Pancreas (tissue), 10 donors: ENCODE results near the gene SELENOS. TPM values are rescaled to one million over a fixed set of nuclear protein-coding genes. Genes with fewer than 3 reads are reported as not detected.
A peak's percentile ranks its signal among the peaks of the same experiment; 100 is the strongest.

Experiments
- ATAC-seq, 4 donors: fragments of 200-7000 bp; cut with Tn5 transposase; one replicate each; pipeline versions ENCODE4 v1.8.0 to v1.9.1; 2020; ENCODE audit warnings: mild to moderate bottlenecking in 4 of 4, moderate library complexity in 4 of 4
- DNase-seq, 6 donors: peaks; one replicate each; pipeline ENCODE4 v3.0.0-alpha.2; 2020
- FAIRE-seq: peaks from 2 replicates; lab custom pipeline; 2012; peaks lifted over from hg19 to GRCh38; lab: Jason Lieb, UNC
- H3K27ac ChIP-seq, 4 donors: fragments of 200-600 bp; sonication (generic); 1 replicate in 3 of 4; 2 replicates in 1 of 4; pipeline versions ENCODE4 v1.5.0 to v1.8.0; 2020
- H3K27me3 ChIP-seq, 4 donors: fragments of 200-600 bp; one replicate each; pipeline ENCODE4 v1.8.0; 2021
- H3K36me3 ChIP-seq, 3 donors: fragments of 200-600 bp; sonication (generic) in 1 of 3; one replicate each; pipeline versions ENCODE4 v1.5.0 to v1.8.0; 2020 to 2021
- H3K4me1 ChIP-seq, 3 donors: fragments of 200-600 bp; one replicate each; pipeline ENCODE4 v1.8.0; 2021
- H3K4me3 ChIP-seq, 4 donors: fragments of 200-600 bp; sonication (generic) in 2 of 4; one replicate each; pipeline versions ENCODE4 v1.5.0 to v1.8.0; 2020 to 2021
- H3K9me3 ChIP-seq, 4 donors: fragments of 200-600 bp; one replicate each; pipeline ENCODE4 v1.8.0; 2021
- CTCF ChIP-seq, 4 donors: fragments of 200-600 bp; sonication (generic) in 3 of 4; IDR thresholded peaks; one replicate each; pipeline versions ENCODE4 v1.5.0 to v1.8.0; 2021; ENCODE audit warnings: antibody characterized with exemption in 4 of 4
- WGBS, 2 donors: extraction: QIAGEN DNeasy Blood & Tissue Kit; methylation state at CpG; one replicate each; pipeline ENCODE4 v1.1.7; 2013; 5-methylcytosine and 5-hydroxymethylcytosine counted together
- intact Hi-C, 3 donors: fragments of 100-400 bp; cut with DNase I; formaldehyde crosslinking; loops; one replicate each; pipeline versions ENCODE4 v1.11.1 to v1.14.2; 2022
- polyA plus RNA-seq, 2 donors: library from polyadenylated mRNA; stranded (reverse); fragments of 200-250 nt; gene quantifications; one replicate each; pipeline ENCODE4 v1.2.3, GENCODE V29; 2013
- total RNA-seq, 6 donors: library from RNA; stranded (reverse); fragmentation: NEBNext Ultra II Directional in 4 of 6; extraction: Animal tissue kit (Norgen Biotek cat#: 25700) in 4 of 6; gene quantifications; one replicate each; pipeline versions ENCODE4 v1.2.1 to v1.2.4, GENCODE V29; 2021 to 2023
- donor health status: healthy with polysubstance abuse.
- donor health status: DM: no; HTN: no; CAD: no; lungs with moderate emphysema.
- donor health status: DM: no; HTN: no; CAD: no.
- donor health status: control.
- donor health status: control.
- donor health status: Bipolar disorder and iron deficiency.
- donor health status: DM: yes; HTN: yes; CAD: no.
- donor health status: DM: no; HTN: no; CAD: no.
- donor health status: DM: no; HTN: no; CAD: no.
- donor health status: DM: yes; HTN: yes; CAD: no.

The SELENOS gene
- total and polyA plus RNA-seq, 8 donors = 26.6 to 72.7 (median 38.2) TPM

- DNase-seq = no peak
These were observed 12.2 kb downstream of the SELENOS start for GRCh38 chr15:101264911-101265641.

DNA sequence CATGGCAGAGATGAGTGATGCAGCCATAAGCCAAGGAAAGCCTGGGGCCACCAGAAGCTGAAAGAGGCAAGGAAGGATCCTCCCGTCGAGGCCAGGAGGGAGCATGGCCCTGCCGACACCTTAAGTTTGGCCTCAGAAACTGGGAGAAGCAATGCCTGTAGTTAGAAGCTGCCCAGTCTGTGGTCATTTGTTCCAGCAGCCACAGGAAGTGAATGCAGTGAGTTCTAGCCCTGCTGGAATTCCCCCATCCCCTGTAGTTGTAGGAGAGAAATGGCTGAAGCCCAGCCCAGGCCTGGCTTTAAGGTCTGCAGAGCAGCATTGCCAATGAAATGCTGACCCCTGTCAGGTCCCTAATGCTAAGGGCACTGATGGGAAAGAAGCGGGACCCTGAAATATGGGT lies 13.3 kb downstream of the SELENOS start:
- FAIRE-seq = no peak
- intact Hi-C loops = loop anchor here (5.0 to 10.0 kb wide), 3 partner anchors 172 to 179 kb away; no protein-coding TSS in a partner anchor
- Histone ChIP-seq H3K27ac (no peak overlapping the region), H3K36me3 (no peaks in the 10 kb centered on the region), H3K4me3 (no peak overlapping the region), H3K9me3 (no peaks in the 10 kb centered on the region), H3K27me3 (no peaks in the 10 kb centered on the region), H3K4me1 (peaks cover 0 to 9% (median 4%) of the 10 kb centered on the region in 3 donors)
- no peak for TF ChIP-seq CTCF (IDR thresholded peaks at IDR 0.05)
- no peak for ATAC-seq
- DNase-seq = no peak
- 89 to 92% methylated on average over 4 of the region's 4 CpGs for WGBS, 2 donors

More at GRCh38 chr15:101264911-101265641, 12.2 kb downstream of the SELENOS start:
- H3K4me1 ChIP-seq = peaks cover 0 to 9% (median 4%) of the 10 kb centered on the region in 3 donors
- WGBS, 2 donors = 77 to 82% methylated on average over 17 of the region's 17 CpGs
- intact Hi-C loops = loop anchor here (5.0 to 10.0 kb wide), 4 partner anchors 173 to 253 kb away; no protein-coding TSS in a partner anchor
- H3K36me3 ChIP-seq = peaks cover 0 to under 1% (median 0%) of the 10 kb centered on the region in 3 donors
- H3K27ac ChIP-seq = no peak overlapping the region
- ATAC-seq = no peak
- no peak for FAIRE-seq
- TF ChIP-seq CTCF (IDR thresholded peaks at IDR 0.05) = no peak
- no peaks in the 10 kb centered on the region for H3K9me3 ChIP-seq
- no peak overlapping the region for H3K4me3 ChIP-seq
- H3K27me3 ChIP-seq = no peaks in the 10 kb centered on the region

- Histone ChIP-seq H3K4me3 (no peak overlapping the region), H3K36me3 (no peaks in the 10 kb centered on the region), H3K9me3 (no peaks in the 10 kb centered on the region), H3K27ac (no peak overlapping the region), H3K4me1 (peaks cover 0 to 4% (median 0%) of the 10 kb centered on the region in 3 donors), H3K27me3 (no peaks in the 10 kb centered on the region)
- 62 to 69% methylated on average over 4 of the region's 4 CpGs for WGBS, 2 donors
- ATAC-seq = no peak
- no peak for TF ChIP-seq CTCF (IDR thresholded peaks at IDR 0.05)
- no peak for DNase-seq
- FAIRE-seq = no peak
- intact Hi-C loops = loop anchor here (5.0 to 10.0 kb wide), 3 partner anchors 170 to 178 kb away; no protein-coding TSS in a partner anchor
These were observed 14.7 kb downstream of the SELENOS start for GRCh38 chr15:101262551-101262950.

- FAIRE-seq = peak; percentile 63
- H3K4me1 ChIP-seq = peaks cover 0 to 2% (median 0%) of the 10 kb centered on the region in 3 donors
- 14 to 17% methylated on average over 11 of the region's 11 CpGs for WGBS, 2 donors
- peak; percentile 77 to 91 (median 90) for ATAC-seq
- intact Hi-C loops = loop anchor here in 2 of 3 donors (5.0 kb wide), 1 partner anchor 241 kb away; no protein-coding TSS in a partner anchor
- no peak overlapping the region for H3K27ac ChIP-seq
- no peak overlapping the region for H3K4me3 ChIP-seq
- peak in 3 of 6 donors; percentile 52 to 71 (median 53) for DNase-seq
- peak; percentile 32 to 80 (median 66) for TF ChIP-seq CTCF (IDR thresholded peaks at IDR 0.05)
- H3K36me3 ChIP-seq = no peaks in the 10 kb centered on the region
- no peaks in the 10 kb centered on the region for H3K27me3 ChIP-seq
- H3K9me3 ChIP-seq = no peaks in the 10 kb centered on the region
These were observed 18.8 kb downstream of the SELENOS start for GRCh38 chr15:101258238-101259144.
